ENCODE results near the gene CCPG1.

DNA sequence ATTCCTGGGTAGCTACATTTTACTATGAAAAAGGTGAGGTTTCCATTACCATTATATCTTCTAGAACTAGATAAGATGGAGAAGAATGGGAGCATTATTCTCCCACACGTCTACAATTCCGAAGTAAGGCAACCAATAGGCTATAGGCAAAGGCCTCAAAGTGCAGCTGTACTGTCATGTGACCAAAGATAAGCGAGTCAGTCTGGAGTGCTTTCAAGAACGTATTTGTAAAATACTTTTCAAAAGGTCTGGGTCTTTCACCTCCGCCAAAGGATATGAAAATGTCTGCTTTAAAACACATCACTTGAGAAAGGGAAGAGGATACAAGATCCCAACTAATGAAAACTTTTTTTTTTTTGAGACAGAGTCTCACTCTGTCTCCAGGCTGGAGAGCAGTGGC, 9.9 kb downstream of the CCPG1 start:
- TF ChIP-seq EZH2 (IDR thresholded peaks at IDR 0.05; ENCODE audit: insufficient read depth, poor library complexity, severe bottlenecking) (no peak), EZH2phosphoT487 (IDR thresholded peaks at IDR 0.05; ENCODE audit: insufficient read depth, low read depth) (no peak)

Measured in GM23248 (cell line).